GM19452 (cell line): ENCODE data around the gene CERS3.
"Not testable (repeated sequence)": the region's sequence is repeated elsewhere in the genome, so short reads cannot be mapped to it uniquely, and the experiment has no call there.

Source experiments
- ATAC-seq: cut with Tn5 transposase; IDR thresholded peaks from one replicate; pipeline ENCODE4 v1.9.1; 2021; ENCODE audit not compliant: unreplicated experiment

Gene CERS3

DNA sequence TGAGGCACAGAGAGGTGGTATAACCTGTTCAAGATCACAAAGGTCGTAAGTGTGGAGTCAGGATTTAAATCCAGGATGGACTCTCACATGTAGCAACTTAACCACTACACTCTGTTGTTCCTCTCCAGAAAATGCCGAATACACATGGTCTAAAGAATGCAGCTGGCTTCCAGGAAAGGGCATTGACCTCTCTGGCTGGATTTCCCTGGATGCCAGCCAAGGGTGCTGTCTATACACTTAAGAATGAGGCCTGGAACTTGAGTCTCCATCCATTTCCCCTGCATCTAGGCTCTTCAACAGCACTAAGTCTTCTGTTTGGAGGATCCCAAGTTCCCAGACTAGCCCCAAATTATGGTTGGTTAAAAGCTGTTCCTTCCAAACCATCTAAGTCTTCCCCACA lies 60.5 kb downstream of the CERS3 start:
- ATAC-seq: no peak

DNA sequence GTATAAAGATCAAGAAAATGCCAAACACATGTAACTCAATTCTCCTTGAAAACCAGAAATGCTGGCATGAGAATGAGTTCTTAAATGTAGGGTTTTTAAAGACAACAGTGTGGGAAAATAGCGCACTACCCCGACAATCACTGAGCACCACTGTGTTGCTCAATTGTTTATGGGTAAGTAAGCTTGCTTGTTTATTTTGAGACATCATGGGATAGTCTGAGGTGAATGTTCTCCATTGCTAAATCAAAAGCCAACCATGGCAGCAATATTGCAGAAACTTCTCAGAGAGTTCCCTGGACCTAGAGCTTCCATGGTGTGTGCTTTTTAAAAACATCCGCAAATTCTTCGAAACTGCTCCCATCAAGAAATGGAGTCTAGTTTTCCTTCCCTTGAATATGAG lies 62.7 kb downstream of the CERS3 start:
- no peak for ATAC-seq

- no peak for ATAC-seq
Measured at GRCh38 chr15:100464888-100465287, 63.9 kb downstream of the CERS3 start.

GRCh38 chr15:100464256-100464655 lies 64.5 kb downstream of the CERS3 start:
- ATAC-seq: no peak

- no peak for ATAC-seq
Measured at GRCh38 chr15:100463515-100463914, 65.2 kb downstream of the CERS3 start.

- no peak for ATAC-seq
Measured at GRCh38 chr15:100461049-100461448, 67.7 kb downstream of the CERS3 start.

- ATAC-seq: no peak
Measured at GRCh38 chr15:100457201-100457600, 71.5 kb downstream of the CERS3 start.

- ATAC-seq: no peak
Measured at GRCh38 chr15:100454148-100454547, 74.6 kb downstream of the CERS3 start.

DNA sequence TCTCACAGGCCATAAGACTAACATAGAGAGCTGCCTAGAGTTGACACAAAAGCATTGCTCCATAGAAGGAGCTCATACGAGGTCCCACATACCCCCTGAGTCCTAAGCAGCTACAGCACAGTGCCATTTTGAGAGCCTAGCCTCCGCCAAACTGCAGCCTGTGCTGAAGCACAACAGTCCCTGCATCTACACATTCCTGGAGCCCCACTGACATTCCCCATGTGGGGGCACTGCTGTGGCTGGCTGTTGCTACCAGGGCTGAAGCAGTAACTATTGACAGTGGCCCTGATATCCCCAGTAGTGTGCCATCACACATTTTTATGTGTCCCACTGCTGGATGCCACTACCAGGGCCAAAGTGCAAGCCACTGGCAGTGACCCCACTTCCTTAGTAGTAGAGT lies 80.3 kb downstream of the CERS3 start:
- ATAC-seq: no peak

GRCh38 chr15:100441063-100441462 lies 87.7 kb downstream of the CERS3 start:
- not testable (repeated sequence) for ATAC-seq

DNA sequence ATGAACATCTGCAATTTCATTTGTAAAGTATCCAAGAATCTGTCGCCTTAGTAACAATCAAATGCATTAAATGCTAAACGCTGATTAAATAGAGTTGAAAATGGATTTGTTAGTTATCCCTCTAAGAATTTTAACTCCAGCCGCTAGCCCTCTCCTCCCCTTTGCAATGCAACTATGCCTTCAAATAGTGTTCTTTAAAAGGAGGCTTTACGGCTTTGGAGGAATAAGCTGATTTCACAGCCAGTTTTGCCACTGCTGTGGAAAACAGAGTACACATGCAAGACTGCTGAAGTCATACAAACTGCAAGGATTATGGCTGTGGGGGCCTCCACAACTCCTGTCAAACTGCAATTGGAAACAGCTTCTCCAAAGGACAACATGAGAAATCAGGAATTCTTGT lies 89.2 kb downstream of the CERS3 start:
- no peak for ATAC-seq

GRCh38 chr15:100438570-100438969 lies 90.2 kb downstream of the CERS3 start:
- no peak for ATAC-seq

DNA sequence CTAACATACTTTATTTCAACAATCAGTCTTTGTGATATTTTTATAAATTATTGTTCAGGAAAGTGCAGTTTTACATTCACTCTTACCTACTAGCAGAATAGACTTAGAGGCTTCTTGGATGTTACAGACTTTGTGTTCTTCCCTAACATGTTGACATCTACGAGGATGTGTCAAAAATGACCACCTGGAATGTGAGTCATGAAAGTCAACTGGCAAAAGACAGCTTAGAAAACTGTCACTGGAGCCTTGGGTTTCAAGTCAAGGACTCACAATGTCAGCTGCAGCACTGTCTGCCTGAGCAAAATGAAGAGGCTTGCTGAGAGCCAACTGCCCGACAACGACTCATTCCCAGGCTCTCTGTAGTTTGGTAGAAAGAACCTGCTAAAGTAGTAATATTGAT lies 91.5 kb downstream of the CERS3 start:
- no peak for ATAC-seq

GRCh38 chr15:100434561-100434960 lies 94.2 kb downstream of the CERS3 start:
- no peak for ATAC-seq

GRCh38 chr15:100434038-100434437 lies 94.7 kb downstream of the CERS3 start:
- no peak for ATAC-seq

DNA sequence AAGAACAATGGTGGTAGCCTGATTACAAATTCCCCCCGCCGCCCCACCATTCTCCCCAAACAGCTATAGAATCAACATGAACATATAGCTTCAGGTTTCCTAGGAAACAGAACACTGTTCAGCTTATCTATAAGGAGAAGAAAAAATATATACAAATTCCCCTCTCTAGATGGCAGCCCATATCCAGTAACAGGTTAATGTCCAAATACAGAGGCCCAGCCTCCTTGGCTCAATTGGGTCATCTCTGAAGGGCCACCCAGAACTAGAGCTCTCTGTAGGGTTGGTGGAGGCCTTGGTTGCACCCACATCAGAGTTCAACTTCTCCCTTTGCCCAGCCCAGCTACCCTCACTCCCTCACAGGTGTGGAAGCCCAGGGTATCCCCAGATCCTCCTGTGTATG lies 95.4 kb downstream of the CERS3 start:
- no peak for ATAC-seq

- no peak for ATAC-seq
Measured at GRCh38 chr15:100430411-100430810, 98.3 kb downstream of the CERS3 start.

DNA sequence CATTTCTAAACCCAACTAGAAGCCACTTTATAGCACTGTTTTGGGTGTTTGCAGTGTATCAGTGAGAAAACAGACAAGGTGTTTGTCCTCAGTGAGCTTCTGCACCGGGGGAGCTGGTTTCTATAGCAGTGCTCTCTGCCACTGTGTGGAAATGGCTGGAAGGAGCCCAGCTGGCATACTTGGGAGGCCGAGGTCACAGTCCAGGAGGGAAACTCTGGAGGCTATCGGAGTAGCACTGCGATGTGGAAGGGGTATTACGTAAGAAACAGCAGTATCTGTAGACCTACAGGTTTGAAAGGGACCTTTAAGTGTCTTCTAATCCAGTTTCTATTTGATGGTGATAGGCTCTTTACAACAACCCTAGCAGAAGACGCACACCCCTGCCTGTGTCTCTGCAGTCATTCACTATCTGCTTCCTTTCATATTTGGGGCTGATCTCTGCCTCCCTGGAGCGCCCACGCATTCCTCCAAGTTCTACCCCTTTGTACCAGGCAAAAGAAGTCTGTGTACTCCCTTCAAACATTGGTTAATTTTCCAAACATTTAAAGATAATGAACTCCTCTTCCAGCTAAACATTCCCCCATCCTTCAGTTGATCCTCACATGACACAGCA lies 99.5 kb downstream of the CERS3 start:
- ATAC-seq: no peak

- no peak for ATAC-seq
Measured at GRCh38 chr15:100426937-100427336, 101.8 kb downstream of the CERS3 start.

- no peak for ATAC-seq
Measured at GRCh38 chr15:100405179-100405578, 123.6 kb downstream of the CERS3 start.

- ATAC-seq: no peak
Measured at GRCh38 chr15:100400996-100401395, 127.8 kb downstream of the CERS3 start.

DNA sequence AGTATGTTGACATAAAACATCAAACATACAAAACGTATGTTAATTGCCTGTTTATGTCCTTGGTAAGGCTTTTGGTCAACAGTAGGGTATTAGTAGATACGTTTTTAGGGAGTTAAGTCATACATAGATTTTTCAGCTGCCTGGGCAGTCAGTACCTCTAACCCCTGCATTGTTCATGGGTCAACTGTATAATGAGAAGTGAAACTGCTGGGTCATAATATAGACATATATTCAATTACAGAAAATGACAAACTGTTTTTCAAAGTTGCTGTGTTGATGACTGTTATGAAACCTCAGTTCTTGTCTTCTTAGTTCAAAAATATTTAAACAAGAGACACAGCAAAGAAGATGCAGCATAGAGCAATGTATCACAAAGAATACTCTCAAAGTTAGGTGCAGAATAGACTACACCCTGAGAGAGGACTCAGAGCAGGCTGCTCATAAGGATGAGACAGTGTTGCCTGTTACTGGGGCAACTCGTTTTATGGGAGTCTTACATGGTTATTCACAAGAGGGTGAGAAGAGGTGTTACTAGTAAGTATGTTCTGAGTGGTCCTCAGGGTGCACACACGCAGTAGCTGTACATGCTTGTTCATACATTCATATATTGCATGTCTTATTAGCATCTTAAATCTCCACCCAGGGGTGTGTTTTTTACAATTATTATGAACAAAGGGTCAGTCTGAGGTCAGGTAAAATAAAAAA lies 133.9 kb downstream of the CERS3 start:
- ATAC-seq: no peak

- no peak for ATAC-seq
Measured at GRCh38 chr15:100393008-100393407, 135.7 kb downstream of the CERS3 start.
